Upper lobe of left lung (tissue), 4 donors: ENCODE results near the gene WDR48.

Experiments used
- CTCF ChIP-seq, 6 experiments: fragments of 450-650 bp in 4 of 6; fragments of 200-600 bp in 2 of 6; sonication (generic) in 2 of 6; IDR thresholded peaks; one replicate each; pipeline ENCODE4 v1.5.1; 2016 to 2019; ENCODE audit warnings: antibody characterized with exemption in 6 of 6
- EP300 ChIP-seq, 4 donors: sonication (generic); formaldehyde crosslinking; IDR thresholded peaks; one replicate each; pipeline ENCODE4 v1.5.1; 2017; ENCODE audit warnings: antibody characterized with exemption in 4 of 4, control low read depth in 2 of 4
- POLR2AphosphoS5 ChIP-seq, 2 donors: sonication (generic); formaldehyde crosslinking; IDR thresholded peaks; one replicate each; pipeline ENCODE4 v1.5.1; 2017; ENCODE audit warnings: antibody characterized with exemption in 2 of 2

GRCh38 chr3:39038165-39038564 lies 13.7 kb upstream of the WDR48 start:
- TF ChIP-seq CTCF (IDR thresholded peaks at IDR 0.05), result no peak
- TF ChIP-seq POLR2AphosphoS5 (IDR thresholded peaks at IDR 0.05), result no peak
- TF ChIP-seq EP300 (IDR thresholded peaks at IDR 0.05), result no peak
